ENCODE data around the gene KIAA2012. TPM values are rescaled to one million over a fixed set of nuclear protein-coding genes. Genes with fewer than 3 reads are reported as not detected.

KIAA2012 gene
- total RNA-seq, 1 experiment from 2014 or later = not detected

GRCh38 chr2:202109139-202109736 is 36.2 kb downstream of the KIAA2012 start:
- in situ Hi-C loops (cut with HindIII; ENCODE audit: low sequenced_read_pairs) = no loop called here
- DNase-seq (ENCODE audit: low spot score) = peak; percentile 69

DNA sequence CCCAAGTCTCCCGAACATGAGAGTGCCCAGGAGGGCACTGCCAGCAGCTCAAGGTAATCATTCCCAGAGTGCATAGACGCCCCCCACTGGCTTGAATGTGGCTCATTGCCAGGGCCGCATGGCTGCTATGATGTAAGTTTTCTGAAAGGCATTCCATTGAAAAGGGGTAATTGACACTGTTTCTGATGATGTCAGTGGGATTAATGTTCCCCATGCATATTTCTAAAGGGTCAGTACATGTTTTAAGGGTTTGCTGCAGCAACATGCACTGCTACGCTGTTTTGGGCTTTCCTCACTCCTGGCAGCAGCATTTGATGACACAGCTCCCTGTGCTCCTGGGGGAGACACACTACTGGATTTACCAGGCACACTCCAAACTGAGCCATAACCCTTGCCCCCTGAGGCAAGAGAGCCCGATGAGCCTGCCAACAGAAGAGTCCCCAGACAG is 36.7 kb downstream of the KIAA2012 start:
- no peak for DNase-seq (ENCODE audit: low spot score)
- in situ Hi-C loops (cut with HindIII; ENCODE audit: low sequenced_read_pairs) = no loop called here

DNA sequence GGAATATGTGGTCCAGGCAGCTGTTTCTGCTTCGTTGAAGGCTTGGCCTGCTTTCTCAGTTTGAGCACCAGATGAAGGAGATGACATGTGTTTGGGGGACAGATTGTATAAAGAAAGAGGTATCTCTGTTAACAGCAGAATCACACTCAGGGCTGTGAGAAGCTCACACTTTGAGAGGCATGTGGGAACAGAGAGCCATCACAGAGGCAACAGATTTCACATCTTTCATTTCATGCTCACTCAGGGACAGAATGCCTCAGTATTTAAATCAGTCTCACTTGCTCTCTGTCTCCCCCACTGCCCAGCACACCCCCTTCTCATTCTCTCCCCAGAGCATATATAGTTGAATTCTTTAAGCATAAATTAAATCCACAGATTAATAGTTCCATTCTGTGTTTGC is 37.4 kb downstream of the KIAA2012 start:
- in situ Hi-C loops (cut with HindIII; ENCODE audit: low sequenced_read_pairs) = no loop called here
- DNase-seq (ENCODE audit: low spot score) = no peak

DNA sequence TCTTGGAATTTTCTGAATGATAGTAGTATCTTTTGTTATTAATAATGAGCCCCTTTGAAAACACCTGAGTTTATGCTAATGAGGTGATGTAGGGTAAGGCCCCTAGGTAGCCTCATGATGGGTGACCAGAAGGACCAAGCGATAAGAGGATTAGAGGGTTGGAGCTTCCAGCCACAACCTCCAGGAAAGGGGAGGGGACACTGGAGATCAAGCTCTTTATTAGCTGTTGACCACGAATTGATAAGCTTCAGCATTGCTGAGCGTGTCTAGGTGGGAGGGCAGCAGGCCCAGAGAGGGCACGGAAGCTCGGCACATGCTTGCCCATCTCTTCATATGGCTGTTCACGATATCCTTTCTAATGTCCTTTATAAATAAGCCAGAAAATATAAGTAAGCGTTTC is 39.0 kb downstream of the KIAA2012 start:
- in situ Hi-C loops (cut with HindIII; ENCODE audit: low sequenced_read_pairs) = no loop called here
- DNase-seq (ENCODE audit: low spot score) = no peak

- in situ Hi-C loops (cut with HindIII; ENCODE audit: low sequenced_read_pairs) = no loop called here
- no peak for DNase-seq (ENCODE audit: low spot score)
Observed at GRCh38 chr2:202113571-202114142, 40.6 kb downstream of the KIAA2012 start.

- DNase-seq (ENCODE audit: low spot score) = no peak
- in situ Hi-C loops (cut with HindIII; ENCODE audit: low sequenced_read_pairs) = no loop called here
Observed at GRCh38 chr2:202114291-202114690, 41.2 kb downstream of the KIAA2012 start.

DNA sequence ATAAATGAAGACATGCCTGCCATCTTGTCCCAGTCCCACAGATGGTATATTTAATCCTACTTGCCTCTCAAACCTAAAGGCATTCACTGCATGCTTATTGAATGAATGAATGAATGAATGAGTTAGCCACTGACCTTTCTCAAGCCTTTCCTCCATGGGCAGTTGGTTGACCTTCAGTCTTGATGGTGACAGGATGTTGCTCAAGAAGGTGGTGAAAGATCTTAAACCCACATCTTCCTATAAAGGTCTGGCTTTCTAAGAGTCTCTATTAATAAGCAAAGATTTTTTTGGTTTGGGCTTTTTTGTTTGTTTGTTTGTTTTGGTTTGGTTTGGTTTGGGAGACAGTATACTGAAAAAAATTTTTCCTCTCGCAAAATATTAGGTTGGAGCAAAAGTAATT is 41.7 kb downstream of the KIAA2012 start:
- DNase-seq (ENCODE audit: low spot score) = no peak
- in situ Hi-C loops (cut with HindIII; ENCODE audit: low sequenced_read_pairs) = no loop called here

DNA sequence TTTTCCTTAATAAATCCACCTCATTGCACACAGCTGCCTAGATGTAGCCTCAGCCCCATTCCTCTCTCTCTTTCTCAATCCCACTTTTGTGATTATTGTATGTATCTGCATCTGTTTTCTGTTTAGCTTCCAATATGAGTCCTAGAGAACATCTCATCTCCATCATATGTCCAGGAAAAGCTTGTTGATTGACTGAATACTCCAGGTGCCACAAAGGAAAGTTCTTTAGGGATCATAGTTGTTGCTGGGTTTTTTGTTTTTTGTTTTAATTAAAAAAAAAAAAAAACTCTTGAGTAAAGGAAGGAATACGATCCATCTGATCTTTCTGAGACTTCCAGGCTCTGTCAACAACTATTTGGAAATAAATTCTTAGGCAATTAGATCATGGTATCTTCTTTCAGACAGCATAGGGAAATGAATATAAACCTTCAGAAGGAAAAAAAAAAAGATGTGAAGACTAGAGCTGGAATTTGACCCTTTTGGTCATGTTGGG is 42.5 kb downstream of the KIAA2012 start:
- in situ Hi-C loops (cut with HindIII; ENCODE audit: low sequenced_read_pairs) = no loop called here
- DNase-seq (ENCODE audit: low spot score) = no peak

GRCh38 chr2:202116691-202117090 is 43.6 kb downstream of the KIAA2012 start:
- in situ Hi-C loops (cut with HindIII; ENCODE audit: low sequenced_read_pairs) = no loop called here
- no peak for DNase-seq (ENCODE audit: low spot score)

GRCh38 chr2:202118168-202118567 is 45.1 kb downstream of the KIAA2012 start:
- DNase-seq (ENCODE audit: low spot score) = no peak
- in situ Hi-C loops (cut with HindIII; ENCODE audit: low sequenced_read_pairs) = no loop called here

- no peak for DNase-seq (ENCODE audit: low spot score)
- in situ Hi-C loops (cut with HindIII; ENCODE audit: low sequenced_read_pairs) = no loop called here
Observed at GRCh38 chr2:202120828-202121227, 47.8 kb downstream of the KIAA2012 start.

- DNase-seq (ENCODE audit: low spot score) = no peak
- in situ Hi-C loops (cut with HindIII; ENCODE audit: low sequenced_read_pairs) = no loop called here
Observed at GRCh38 chr2:202121532-202122162, 48.6 kb downstream of the KIAA2012 start.

DNA sequence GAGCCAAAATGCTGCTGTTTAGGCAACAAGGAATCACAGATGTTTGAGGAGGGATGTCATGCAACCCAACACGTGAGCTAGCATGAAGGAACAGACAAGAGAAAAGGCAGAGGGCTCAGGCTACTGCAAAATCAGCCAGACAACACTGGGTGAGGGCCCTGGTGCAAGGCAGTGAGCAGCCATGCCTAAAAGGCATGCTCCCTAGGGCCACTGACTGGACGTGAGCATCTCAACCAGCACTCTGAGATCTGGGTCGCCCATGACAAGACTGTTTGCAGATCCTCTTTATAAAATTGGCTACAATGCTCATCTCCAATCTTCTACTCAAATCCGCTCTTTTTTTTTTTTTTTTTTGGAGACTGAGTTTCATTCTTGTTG is 49.1 kb downstream of the KIAA2012 start:
- in situ Hi-C loops (cut with HindIII; ENCODE audit: low sequenced_read_pairs) = no loop called here

GRCh38 chr2:202122980-202123720 is 50.1 kb downstream of the KIAA2012 start:
- in situ Hi-C loops (cut with HindIII; ENCODE audit: low sequenced_read_pairs) = no loop called here
- DNase-seq (ENCODE audit: low spot score) = peak; percentile 69

More for the DNA sequence above, 49.1 kb downstream of the KIAA2012 start:
- no peak for DNase-seq (ENCODE audit: low spot score)

DNA sequence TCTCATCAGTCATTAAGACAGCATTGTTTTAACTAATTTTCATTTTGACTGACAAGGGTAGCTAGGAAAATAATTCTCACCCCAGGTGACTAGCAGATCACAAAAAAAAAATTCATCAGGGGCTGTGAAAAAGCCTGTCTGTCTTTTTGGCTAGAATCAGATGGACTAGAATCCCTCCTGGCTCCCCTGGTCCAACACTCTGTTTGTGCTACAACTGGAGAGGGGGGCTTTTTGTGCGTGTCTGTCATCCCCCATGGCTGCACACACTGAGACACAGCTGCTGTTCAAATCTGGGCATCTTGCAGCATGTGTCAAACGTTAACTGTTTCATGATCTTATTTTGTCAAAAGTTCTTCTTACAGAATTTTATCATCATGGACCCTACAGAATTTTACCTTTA is 51.2 kb downstream of the KIAA2012 start:
- no peak for DNase-seq (ENCODE audit: low spot score)
- in situ Hi-C loops (cut with HindIII; ENCODE audit: low sequenced_read_pairs) = no loop called here

DNA sequence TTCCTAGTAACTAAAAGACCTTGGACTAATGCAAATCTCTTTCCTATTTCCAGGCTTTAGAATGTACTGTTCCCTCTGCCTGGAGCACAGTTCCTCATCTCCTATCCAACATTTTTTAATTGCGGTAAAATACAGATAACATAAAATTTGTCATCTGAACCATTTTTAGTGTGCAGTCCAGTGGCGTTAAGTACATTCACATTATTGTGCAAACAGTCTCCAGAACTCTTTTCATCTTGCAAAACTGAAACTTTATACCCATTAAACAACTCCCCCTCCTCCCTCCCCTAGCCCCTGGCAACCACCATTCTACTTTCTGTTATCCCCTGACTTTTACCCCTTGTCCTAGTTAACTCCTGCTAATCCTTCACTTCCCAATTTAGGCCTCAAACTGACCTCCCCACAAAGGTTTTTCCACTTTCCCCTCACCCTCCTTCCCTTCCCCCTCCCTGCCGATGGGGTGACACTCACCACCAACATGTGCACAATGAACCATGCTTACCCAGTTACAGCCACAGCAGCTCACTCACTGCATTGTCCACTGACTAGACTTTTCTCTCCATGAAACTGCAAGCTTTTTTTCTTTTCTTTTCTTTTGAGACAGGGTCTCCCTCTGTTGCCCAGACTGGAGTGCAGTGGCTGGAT is 54.8 kb downstream of the KIAA2012 start:
- in situ Hi-C loops (cut with HindIII; ENCODE audit: low sequenced_read_pairs) = no loop called here
- DNase-seq (ENCODE audit: low spot score) = no peak

GRCh38 chr2:202129841-202130240 is 56.8 kb downstream of the KIAA2012 start:
- in situ Hi-C loops (cut with HindIII; ENCODE audit: low sequenced_read_pairs) = no loop called here
- no peak for DNase-seq (ENCODE audit: low spot score)

DNA sequence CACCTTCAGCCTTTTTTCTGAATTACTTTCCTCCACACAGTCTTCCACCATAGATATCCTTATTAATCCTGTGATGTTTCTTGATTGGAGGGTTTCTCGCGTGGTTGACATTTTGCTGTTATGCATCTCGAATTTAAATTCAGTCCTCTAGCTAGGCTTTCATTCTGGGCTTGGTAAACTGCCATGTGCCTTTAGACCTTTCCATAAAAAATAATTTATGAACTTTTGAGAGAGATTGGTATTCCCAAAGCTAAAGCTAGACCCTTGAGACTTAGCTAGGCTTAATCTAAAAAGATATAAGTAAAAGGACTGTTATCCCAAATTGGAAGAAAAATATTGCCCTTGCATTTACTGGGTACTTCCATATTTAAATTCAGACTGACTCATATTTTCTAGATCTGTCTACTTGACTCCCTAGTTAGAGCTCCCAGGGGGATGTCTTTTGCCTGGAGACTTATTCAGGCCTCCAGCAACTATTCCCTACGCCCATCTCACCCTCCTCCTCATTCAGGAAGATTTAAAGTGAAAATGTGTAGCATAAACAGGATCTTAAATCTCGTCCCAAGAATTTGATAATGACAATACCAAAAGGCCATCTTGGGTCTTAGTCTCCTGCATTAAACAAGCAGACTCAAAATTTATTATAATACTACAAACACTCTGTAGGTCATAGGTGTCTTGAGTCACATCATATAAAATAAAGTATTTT is 60.3 kb downstream of the KIAA2012 start:
- DNase-seq (ENCODE audit: low spot score) = no peak
- in situ Hi-C loops (cut with HindIII; ENCODE audit: low sequenced_read_pairs) = no loop called here

DNA sequence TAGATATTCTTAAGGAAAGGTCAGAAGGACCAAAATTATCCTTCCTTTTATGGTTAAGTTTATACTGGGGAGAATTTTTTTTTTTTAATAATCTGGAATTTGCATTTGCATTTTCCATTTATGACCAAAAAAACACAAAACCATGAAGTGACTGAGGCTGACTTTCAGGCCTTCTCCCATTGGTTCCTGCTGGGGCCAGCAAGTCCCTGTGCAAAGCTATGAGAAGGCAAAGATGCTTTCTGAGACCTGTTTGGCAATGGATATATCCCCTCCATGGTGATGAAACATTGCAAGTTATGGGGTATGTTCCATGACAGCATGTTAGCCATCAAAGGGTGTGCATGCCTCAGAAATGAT is 60.8 kb downstream of the KIAA2012 start:
- in situ Hi-C loops (cut with HindIII; ENCODE audit: low sequenced_read_pairs) = no loop called here
- no peak for DNase-seq (ENCODE audit: low spot score)
